Fibroblast of the conjunctiva (primary cell): ENCODE data around the gene FILIP1L.
A peak's percentile ranks its signal among the peaks of the same experiment; 100 is the strongest.

Experiments used
- DNase-seq: peaks from one replicate; pipeline ENCODE4 v3.0.0-alpha.2; 2010; ENCODE audit warnings: low read depth

Gene FILIP1L

DNA sequence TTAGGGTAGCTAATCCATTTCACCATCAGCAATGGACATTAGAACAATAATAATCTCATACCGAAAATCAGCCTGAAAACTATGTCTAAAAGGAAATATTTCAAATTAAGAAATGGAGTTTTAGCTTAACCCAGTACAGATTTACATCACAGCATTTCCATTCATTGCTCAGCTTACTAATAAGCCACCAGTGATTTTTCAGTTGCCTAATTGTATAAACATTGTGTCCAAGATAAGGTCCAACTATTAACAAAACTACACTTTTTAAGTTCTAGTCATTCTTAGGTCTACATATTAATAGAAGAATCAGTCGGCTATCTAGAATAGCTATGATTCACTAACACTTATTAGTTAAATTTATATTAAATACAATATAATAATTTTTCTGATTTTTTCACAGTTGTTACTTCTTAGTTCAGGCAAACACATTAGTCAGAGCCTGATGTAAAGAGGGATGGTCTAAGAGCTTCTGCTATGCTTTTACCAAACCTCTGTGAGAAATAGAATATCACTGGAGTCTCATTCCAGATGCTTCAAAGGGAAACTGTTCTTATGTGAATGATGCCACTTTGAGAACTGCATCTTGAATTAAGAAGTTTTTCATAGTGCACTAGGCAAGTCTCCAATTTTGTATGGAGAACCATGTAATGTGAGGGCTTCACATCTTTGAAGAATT, 222.6 kb downstream of the FILIP1L start:
- no peak for DNase-seq

DNA sequence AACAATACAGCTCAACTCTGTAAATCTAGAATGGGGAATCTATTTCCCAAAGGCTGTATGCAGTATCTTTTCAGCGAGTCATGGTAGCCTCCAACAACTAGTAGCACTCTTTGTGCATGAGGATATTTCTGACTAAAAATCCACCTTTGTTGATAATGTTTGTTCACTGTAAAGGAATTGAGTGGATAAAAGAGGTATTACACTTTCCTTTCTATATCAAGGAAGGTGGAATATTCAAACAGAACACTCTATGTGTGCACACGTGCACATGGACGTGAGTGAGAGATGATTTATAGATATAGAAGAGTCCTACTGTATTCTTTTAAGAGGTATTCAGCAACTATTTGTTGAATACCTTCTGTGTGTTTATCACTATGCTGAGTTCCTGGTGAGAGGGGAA, 228.4 kb downstream of the FILIP1L start:
- DNase-seq: no peak

DNA sequence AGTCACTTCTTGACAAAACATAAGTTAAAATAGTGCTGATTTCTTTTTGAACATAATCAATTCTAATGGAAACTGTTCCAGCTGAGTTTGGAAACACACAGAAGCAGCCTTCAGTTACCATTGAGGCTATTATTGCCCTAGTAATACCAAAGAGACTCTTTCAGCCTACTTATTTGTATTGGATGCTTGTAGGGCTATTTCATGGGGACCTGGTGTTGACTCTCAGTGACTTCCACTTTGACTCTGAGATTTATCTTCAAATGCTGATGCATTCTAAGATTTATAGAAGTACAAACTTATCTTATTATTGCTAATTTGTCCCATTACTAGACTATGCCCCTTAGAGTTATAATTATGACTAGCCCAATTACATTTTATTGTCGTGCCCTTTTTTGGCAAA, 229.2 kb downstream of the FILIP1L start:
- no peak for DNase-seq

DNA sequence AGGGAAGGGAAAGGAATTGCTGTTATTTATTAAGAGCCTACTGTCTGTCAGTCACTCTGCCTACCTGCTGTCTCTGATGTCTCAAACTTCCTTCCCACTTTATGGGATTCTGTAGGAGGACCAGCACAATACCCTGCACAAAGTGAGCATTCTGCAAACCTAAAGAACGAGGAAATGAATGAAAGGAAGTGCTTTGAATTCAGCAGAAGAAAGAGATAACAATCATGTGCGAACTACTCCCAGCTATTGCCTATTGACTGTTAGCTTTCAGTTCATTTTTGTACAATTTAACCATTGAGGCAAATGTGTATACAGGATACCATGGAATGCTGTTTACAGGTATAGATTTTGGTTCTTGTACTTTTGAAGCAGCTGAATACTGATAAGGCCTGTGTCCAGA, 229.8 kb downstream of the FILIP1L start:
- no peak for DNase-seq

DNA sequence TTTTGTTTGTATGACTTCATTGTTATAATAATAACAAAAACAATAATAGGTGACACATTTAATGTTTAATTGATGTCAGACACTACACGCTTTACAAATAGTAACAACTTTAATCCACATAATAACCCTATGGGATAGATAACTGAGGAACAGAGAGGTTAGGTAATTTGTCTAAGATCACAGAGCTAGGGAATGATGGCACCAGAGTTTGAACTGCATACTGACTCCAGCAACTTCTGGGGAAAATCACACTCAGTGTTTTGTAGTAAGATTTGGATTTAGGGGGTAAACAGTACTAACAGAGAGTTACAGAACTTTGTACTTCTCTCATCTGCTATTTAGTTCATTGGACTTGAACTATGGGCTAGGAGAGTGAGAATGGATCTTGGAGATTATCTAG, 230.6 kb downstream of the FILIP1L start:
- no peak for DNase-seq

DNA sequence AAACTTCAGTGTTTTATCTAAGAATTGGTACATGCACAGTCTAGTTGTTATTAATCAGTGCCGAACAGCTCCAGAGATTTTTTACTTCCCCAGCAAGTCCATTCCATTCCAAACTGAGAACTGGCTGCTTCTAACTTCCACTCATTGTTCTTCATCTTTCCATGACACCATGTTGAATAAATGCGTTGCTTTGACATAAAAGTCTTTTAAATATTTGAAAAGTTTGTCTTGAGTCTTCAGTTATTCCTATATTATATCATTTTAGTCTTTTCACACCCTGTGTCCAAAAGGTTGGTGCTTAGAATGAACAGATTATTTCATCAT, 231.2 kb downstream of the FILIP1L start:
- DNase-seq: no peak

DNA sequence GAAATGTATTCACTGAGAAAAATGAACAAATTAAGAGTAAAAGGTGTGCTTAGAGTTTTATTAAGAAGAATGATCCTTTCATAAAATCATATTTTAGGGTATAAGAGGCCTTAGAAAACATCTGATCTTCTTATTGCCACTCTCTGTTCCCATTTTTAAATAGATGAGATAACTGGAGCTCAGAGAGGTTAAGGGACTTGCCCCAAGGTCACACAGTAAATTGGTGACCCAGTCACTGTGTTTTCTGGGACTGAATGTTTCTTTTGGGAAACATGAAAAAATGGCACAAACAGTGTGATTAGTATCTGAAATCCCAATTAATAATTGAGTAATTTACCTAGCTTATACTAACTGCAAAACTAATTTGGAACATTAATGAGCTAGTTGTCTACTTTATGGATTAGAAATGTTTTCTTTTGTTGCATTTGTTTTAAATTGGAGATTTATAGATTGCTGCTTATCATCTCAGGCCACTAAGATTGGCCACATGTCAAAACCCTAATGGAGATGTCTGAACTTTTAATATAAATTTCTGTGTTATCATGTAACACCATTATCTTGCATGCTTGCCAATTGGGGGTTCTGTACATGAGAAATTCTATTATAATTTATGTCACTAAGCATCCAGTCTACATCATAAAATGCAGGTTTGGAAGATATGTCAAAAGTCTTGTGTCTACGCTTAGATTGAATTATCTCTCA, 231.7 kb downstream of the FILIP1L start:
- no peak for DNase-seq

DNA sequence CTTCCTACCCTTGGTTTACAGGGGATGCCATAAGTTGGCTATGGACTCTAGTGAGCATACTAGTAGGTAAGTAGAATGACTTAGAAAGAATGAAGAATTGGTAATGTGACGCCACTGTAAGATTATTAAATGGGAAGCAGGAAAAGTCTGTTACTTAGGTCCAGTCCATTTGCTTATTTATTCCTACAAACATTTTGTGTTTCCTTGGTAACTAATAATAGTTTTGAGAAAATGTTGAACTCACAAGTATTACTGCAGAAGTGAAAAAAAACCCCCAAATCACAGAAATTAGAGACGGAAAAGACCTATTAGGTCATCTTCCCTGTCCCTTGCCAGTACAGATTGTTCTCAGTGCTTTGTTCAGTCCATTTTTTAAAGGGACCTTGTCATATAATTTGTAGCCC, 233.2 kb downstream of the FILIP1L start:
- peak; percentile 38 for DNase-seq

DNA sequence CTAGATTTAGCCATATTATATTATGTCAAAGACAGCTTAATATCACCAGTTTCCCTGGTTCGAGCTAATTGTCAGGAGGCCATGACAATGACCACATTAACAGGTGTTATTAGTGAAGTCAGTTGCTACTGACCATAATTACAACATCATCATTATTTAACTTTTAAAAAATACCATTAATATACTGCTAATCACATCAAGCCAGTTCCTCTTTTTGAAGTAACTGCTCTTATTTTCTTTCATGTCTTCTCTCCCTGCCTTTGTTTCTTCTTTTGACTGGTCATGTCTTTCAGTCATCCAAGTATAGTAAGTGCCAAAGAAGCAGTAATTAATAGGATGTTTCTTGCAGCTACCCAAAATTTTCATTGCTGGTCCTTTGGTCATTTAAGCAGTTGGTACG, 235.0 kb downstream of the FILIP1L start:
- DNase-seq: no peak

DNA sequence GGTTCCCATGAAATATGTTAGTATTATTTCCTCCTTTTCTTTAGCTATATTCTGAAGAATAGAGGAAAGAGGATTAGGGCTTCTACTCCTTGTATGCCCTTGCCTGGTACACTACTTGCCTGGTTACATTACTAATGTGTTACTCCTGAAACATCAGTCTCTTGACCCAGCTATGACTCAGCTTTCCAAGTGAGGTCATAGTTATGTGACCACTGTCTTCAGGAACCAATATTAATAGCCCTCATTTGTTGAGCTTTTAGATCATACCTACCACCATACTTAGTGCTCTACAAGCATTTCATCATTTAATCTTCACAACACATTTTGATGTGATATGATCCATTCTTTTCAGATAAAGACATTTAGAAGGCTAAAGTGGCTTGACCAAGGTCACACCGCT, 236.3 kb downstream of the FILIP1L start:
- DNase-seq: peak; percentile 52

DNA sequence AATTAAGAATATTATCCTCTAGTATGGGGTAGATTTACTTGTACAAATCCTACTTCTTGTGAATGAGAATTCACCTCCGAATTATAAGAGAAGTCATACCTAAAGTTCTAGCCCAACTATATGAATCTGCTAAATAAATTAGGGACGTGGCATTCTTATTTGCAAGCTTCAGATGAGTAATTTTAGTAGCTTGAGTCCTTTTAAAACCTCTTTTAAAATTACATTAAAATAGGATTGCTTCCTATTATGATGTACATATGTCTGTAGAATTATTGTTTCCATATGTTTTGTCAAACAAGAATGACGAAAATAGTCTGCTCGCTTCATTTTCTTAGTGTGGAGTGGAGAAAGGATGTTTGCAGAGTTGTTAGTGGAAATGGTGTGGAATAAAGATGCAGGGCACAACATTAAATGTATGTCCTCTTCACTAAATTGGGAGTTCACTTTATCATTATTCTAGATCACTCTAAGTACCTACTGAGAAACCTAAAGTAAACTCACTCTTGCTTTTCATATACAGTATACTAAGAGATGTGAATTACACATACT, 237.2 kb downstream of the FILIP1L start:
- no peak for DNase-seq

DNA sequence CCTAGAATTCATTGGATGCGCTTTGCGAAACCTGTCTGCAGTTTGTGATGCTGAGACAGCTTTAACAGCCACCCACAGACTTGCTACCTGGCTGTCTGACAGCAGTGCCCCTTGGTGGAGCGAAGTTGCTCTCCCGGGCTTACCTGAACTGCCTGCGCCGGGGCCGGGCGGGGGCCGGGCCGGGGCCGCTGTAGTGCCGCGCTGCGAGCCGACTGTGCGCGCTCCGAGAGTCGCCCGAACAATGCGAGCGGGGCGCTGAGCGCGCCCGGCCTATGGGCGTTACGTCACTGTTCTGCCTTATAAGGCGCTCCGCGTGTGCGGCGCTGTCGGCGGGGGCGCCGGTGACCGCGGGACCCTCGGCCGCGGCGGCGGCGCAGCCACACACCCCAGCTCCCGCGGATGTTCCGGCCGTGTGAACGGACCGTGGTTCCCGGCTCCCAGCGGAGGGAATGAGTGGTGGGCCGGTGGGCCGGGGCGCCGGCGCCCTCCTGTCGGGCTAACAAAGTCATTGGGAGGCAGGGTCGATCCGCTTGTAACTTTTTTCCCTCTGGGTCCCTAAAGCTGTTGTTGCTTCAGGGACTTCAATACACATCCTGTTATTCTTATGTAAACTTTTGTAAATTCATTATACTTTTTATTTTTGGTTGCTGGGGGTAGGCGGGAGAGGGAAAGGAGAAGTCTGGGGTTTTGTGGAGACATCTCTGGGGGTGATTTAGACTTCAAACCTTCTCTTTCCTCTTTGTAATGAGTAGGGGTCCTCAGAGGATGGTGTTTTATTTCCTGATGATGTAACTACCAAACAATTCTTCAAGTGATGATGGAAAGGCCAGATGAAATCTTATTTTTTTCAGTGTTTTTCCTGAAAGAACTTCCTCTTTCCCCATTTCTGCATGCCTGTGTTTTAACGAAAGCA, 238.1 kb downstream of the FILIP1L start:
- DNase-seq: peak; percentile 51

DNA sequence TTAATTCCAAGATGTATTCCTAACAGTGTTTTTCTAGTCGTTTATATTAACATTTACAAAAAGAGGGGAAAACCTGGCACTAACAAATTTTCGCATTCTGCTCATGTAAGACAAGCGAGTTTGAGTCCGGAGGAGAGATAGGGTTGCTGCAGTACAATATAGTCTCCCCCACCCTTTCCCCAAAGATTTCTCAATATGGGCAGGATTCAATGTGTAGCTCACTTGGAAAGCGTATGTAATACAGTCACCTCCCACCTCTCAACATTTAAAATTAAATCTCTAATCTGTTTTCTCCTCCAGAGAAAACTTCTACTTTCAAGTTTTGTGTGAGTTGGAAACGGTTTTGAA, 238.7 kb downstream of the FILIP1L start:
- DNase-seq: peak; percentile 51

DNA sequence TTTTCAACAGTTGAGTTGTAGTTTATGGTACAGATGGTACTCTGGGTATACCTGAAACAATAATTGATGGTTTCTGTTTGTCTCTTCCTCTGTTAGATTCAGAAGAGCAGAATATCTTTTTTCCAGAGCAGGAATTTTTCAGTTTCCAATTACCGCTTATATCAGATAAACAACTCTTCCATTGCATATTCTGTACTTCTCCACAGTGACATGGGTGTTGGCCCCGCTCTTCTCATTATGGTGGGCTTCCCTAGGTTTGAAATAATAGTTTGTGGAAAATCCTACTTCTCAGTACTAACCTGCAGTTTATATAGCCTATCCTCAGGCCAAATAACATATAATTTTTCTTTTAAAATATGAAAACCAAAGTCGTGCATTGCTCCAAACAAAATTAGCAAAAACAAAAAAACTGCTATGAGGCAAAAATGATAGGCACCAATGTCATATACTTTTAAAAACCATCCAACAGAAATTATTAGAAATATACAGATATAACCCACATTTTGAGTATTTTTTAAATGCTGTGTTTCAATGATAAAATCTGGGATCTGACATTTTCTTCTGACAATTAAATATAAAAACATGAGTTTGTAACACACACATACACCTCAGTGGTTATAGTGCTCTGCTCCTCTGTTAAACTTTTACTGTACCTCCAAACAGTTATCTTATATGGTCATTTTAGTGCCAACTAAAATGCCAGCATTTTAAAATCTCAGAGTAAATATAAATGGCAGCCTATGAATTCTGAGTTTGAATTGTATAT, 239.9 kb downstream of the FILIP1L start:
- DNase-seq: no peak

DNA sequence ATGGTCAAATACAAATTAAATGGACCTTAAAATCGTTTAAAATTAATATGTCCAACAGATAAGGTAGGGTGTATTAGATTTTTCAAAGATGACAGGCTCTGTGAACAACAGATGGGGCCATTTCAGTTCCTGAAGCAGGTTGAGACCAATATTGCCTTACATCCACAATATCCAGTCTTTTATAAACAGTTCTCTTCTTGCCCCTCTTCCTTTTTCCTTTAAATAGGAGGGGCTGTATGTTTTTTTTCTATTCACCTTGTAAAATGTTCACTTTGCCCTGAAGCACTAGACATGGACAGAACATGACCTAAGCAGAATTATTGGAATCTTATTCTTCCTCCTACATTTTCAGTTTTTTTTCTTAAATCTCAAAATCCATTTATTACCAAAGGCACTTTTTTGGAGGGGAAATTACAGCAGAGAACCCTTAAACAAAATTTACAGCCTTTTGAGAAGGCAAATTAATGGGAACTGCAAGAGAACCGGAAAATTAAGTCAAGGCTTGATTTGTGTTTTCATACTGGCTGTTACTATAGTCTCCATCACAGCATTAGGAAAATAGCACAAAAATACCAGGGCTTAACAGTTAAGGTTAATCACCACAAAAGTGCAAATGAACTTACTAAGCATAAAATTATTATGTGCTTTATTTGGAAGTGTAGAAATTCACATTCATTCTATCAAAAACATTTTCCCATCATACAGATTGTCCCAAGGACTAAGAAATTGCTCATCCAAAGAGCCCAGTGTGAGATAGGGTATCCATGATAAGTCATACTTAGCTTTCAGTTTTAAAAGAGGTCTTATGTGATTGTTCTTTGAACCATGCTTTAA, 240.8 kb downstream of the FILIP1L start:
- DNase-seq: no peak

DNA sequence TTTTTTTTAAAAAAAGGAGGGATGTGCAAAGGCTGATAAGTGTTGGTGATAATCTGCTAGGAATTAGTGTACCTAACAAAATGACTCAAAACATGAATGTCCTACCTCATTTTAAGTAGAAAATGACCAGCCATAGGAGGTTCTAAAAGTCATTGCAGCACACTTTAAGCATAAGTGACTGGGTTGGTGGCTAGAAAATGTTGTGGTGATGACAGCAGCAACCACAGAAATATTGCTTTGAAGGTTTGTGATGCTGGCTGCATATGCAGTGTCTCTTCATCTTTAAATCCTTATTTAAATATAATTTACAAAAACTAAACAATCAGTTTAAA, 241.4 kb downstream of the FILIP1L start:
- no peak for DNase-seq

DNA sequence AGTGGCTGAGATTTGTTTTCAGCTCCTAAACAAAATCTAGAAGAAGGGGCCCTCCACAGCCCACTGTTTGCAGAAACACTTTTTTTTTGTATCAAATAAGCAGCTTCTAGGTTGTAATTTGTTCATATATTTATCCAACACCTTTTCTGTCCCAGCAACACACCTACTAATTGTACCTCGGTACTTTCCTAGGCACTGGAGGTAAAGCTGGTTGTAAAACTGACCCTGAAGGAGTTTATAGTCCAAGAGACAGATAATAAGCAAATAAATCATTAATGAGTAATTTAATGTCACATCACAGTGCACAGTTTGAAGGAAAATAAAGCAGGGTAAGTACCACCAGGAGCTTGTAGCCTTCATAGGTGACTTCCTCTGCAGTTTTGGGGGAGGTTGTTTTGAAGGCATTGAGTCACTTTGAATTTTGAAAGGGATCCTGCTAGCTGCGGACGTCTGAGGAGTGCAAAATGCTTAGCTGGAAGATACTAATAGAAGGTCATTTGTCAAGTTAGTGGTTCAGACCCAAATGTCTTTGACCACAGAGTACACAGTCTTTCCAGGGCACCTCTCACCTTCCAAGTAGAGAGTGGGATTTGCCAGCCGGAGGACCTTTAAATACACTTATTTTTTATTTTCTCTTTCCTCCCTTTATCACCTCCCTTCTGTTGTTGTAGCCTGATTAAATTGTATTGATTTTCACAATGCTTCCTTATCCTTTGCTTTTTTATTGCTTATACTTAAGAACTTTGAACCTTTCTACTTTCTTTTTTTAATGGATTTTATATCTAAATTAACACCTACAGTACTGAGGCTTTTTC, 242.9 kb downstream of the FILIP1L start:
- DNase-seq: no peak

DNA sequence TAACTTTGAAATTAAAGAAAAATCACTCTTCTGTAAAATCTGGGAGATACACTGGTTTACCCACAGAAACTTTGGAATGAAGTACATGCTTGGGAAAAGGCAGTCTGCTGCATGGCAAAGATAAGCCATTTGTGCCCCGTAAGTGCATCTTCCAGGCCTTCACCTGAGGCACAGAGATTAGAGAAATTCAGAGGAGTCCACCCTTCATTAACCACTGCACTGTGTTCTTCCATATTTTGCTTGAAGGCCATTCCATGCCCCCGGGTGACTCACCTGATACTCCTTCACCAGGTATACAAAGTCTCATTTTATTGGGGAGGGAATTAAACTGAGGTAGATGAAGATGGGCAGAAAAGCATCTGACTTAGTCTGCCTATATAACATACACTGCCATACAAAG, 243.6 kb downstream of the FILIP1L start:
- DNase-seq: no peak

DNA sequence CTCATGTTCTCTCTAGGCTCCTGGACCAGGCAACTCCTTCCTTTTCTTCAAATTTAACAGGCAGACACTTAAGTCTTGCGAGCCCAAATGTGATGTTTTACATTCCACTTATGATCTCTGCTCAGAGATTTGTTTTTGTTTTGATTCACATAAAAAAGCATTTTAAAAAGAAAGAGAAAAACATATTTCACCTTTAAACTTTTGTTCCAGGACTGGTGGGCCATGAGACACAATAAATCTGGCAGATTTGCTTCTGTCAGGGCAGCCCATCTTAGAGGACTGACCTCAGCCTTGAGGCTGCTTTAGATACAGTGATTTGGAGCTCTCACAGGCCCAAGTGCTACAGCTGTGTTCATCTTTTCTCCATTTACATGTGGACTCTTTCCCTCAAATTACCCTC, 244.7 kb downstream of the FILIP1L start:
- no peak for DNase-seq

DNA sequence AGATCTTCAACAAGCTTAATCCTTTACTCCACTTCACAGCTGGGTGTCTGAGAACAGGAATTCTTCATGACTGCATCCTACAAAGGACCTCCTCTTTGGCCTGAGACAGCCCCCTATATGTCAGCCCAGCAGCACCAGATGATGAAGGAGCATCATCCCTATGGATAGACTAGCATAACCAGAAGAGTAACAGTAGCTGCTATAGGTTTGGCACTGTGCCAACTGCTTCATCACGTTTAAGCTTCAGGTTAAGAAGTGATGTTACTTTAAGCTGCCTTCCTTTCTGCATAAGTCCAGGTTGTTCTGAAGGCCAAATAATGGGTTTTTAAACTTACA, 246.0 kb downstream of the FILIP1L start:
- DNase-seq: no peak
